ENCODE data around the gene MYO9B.
"Not testable (repeated sequence)": the region's sequence is repeated elsewhere in the genome, so short reads cannot be mapped to it uniquely, and the experiment has no call there.

MYO9B gene

DNA sequence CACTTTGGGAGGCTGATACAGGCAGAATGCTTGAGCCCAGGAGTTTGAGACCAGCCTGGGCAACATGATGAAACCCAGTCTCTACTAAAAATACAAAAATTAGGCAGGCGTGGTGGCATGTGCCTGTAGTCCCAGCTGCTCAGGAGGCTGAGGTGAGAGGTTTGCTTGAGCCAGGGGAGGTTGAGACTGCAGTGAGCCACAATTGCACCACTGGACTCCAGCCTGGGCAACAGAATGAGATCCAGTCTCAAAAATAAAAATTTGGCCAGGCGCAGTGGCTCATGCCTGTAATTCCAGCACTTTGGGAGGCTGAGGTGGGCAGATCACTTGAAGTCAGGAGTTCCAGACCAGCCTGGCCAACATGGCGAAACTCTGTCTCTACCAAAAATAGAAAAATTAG is 19.1 kb downstream of the MYO9B start:
- DNase-seq, result not testable (repeated sequence)

GRCh38 chr19:17095141-17095919 is 19.8 kb downstream of the MYO9B start:
- DNase-seq, result no peak

DNA sequence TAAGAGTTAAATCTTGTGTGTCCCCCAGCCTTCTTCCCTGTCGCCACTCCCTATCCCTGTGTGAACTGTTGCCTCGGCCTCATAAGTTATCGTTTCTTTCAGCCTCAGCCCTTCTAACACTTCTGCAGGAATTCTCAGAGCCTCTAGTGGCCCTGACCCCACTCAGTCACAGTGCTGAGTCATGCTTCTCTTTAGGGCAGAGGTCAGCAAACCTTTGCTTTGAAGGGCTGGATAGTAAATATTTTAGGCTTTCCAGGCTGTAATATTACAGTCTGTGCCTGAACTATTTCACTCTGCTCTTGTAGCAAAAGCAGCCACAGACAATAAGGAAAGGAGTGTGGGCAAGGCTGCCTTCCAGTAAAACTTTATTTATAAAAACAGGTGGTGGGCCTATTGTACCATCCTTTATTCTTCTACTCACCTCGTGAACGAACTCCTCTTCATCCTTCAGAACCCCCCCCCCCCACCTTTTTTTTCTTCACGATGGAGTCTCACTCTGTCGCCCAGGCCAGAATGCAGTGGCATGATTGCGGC is 22.1 kb downstream of the MYO9B start:
- no peak for DNase-seq

DNA sequence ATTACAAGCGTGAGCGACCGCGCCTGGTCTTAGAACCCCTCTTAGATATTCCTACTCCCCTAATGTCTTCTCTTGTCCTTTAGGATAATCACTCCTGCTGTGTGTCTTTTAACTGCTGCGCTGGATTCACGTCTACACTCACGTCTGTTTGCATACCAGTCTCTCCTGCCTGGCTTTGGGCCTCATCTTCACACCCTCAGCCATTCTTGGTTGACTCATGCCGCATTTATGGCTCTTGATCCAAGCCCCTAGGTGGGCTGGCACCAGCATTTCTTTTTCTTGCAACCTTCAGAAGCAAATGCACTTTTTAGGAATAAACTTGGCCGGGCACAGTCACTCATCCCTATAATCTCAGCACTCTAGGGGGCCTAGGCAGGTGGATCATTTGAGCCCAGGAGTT is 22.7 kb downstream of the MYO9B start:
- no peak for DNase-seq

- DNase-seq, result no peak
Measured at GRCh38 chr19:17101686-17102628, 26.4 kb downstream of the MYO9B start.

GRCh38 chr19:17103177-17103576 is 27.6 kb downstream of the MYO9B start:
- no peak for DNase-seq

- DNase-seq, result no peak
Measured at GRCh38 chr19:17104679-17105078, 29.1 kb downstream of the MYO9B start.

GRCh38 chr19:17105556-17105955 is 30.0 kb downstream of the MYO9B start:
- no peak for DNase-seq

DNA sequence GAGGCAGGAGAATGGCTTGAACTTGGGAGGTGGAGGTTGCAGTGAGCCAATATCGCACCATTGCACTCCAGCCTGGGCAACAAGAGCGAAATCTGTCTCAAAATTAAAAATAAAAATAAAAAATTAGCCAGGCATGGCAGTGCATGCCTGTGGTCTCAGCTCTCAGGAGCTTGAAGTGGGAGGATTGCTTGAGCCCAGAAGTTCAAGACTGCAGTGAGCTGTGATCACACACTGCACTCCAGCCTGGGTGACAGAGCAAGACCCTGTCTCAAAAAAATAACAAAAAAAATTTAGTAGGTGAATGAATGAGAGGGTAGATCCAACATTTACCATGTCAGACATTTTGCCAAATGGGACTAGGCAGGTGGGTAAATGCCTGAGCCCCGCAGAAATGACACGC is 31.4 kb downstream of the MYO9B start:
- not testable (repeated sequence) for DNase-seq

- DNase-seq, result no peak
Measured at GRCh38 chr19:17107546-17108452, 32.2 kb downstream of the MYO9B start.

- DNase-seq, result no peak
Measured at GRCh38 chr19:17108453-17108784, 32.8 kb downstream of the MYO9B start.

- no peak for DNase-seq
Measured at GRCh38 chr19:17109300-17109699, 33.7 kb downstream of the MYO9B start.

DNA sequence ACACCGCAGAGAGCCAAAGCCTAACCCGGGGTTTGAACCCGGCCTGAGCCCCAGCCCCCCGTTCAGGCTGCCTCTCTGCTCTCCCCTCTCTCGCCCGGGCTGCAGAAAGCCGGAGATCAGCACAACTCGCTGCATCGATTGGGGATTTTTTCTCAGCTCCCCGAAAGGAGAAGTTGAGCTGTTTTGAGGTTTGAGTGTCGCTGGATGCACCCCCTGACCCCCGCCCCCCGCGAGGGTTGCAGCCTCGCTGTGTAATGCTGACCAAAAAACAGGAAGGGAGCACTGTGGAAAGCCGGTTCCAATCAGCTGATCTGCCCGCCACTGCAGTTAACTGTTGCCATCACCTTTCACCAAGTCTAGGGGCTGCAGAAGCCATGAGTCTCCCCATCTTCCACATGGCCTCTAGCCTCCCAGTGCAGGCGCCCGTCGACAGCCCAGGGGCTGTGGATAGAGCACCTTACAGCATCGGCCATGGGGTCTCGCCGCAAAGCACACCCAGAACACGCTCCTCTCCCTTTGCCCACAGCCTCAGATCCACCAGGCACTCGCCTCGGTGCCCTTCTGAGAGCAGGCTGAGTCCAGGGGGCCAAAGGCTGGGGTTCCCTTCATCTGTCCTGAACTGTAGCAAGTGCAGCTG is 34.5 kb downstream of the MYO9B start:
- no peak for DNase-seq

DNA sequence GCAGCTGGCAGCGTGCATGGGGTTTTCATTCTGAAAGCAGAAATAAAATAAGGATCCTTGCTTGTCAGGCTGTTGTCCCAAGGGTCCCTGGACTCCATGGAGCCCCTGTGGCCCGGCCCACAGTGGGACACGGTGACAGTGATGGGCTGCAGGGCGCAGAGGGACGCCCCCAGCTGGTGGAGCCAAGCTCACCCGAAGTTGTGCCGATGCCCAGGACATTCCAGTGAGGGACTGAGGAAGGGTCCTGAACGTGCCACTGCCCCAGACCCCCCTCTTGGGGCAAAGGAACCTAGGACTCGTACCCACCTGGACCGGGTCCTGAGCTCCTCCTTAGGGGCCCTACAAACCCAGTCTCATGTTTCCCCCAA is 35.0 kb downstream of the MYO9B start:
- no peak for DNase-seq

GRCh38 chr19:17111766-17112165 is 36.2 kb downstream of the MYO9B start:
- DNase-seq, result no peak

GRCh38 chr19:17112271-17112670 is 36.7 kb downstream of the MYO9B start:
- no peak for DNase-seq

- DNase-seq, result no peak
Measured at GRCh38 chr19:17112700-17113099, 37.1 kb downstream of the MYO9B start.

GRCh38 chr19:17113127-17113785 is 37.7 kb downstream of the MYO9B start:
- DNase-seq, result no peak

- no peak for DNase-seq
Measured at GRCh38 chr19:17114414-17114831, 38.8 kb downstream of the MYO9B start.

- no peak for DNase-seq
Measured at GRCh38 chr19:17116996-17117702, 41.6 kb downstream of the MYO9B start.

GRCh38 chr19:17118957-17119356 is 43.4 kb downstream of the MYO9B start:
- DNase-seq, result no peak
